D341Med (cell line): ENCODE data around the gene TMEM131L.
"Not testable (repeated sequence)": the region's sequence is repeated elsewhere in the genome, so short reads cannot be mapped to it uniquely, and the experiment has no call there.

ENCODE experiments used
- DNase-seq: peaks from one replicate; pipeline ENCODE4 v3.0.0; 2012; ENCODE audit warnings: low spot score

The TMEM131L gene

GRCh38 chr4:153546280-153546679 is 80.1 kb downstream of the TMEM131L start:
- no peak for DNase-seq

GRCh38 chr4:153547520-153547919 is 81.4 kb downstream of the TMEM131L start:
- DNase-seq = no peak

DNA sequence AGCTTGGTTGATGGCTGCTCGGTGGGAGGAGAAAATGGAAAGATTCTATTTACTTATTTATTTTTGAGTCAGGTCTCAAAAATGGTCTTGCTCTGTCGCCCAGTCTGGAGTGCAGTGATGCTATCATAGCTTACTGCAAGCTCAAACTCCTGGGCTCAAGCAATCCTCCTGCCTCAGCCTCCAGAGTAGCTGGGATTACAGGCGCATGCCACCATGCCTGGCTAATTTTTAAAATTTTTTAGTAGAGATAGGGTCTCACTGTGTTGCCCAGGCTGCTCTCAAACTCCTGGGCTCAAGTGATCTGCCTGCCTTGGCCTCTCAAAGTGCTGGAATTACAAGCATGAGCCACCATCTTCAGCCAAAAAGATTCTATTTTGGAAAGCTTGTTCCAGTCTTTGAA is 82.7 kb downstream of the TMEM131L start:
- not testable (repeated sequence) for DNase-seq

GRCh38 chr4:153549405-153549804 is 83.2 kb downstream of the TMEM131L start:
- no peak for DNase-seq

GRCh38 chr4:153553155-153553818 is 87.1 kb downstream of the TMEM131L start:
- no peak for DNase-seq

DNA sequence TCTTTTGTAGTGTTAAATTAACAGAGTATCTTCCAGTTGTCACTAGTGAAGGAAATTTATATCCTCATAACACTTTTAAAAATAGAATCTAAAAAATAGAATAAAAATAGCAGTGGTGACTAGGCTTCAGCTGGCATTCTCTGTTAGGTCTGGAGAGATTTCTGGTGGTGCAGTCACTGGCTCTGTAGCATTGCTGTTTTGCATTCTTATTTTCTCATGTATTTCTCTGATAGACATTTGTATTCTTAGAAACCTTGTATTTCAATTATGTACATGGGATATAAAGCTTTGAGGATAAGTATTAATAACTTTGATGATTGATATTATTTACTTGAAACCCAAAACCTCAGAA is 87.6 kb downstream of the TMEM131L start:
- DNase-seq = no peak

DNA sequence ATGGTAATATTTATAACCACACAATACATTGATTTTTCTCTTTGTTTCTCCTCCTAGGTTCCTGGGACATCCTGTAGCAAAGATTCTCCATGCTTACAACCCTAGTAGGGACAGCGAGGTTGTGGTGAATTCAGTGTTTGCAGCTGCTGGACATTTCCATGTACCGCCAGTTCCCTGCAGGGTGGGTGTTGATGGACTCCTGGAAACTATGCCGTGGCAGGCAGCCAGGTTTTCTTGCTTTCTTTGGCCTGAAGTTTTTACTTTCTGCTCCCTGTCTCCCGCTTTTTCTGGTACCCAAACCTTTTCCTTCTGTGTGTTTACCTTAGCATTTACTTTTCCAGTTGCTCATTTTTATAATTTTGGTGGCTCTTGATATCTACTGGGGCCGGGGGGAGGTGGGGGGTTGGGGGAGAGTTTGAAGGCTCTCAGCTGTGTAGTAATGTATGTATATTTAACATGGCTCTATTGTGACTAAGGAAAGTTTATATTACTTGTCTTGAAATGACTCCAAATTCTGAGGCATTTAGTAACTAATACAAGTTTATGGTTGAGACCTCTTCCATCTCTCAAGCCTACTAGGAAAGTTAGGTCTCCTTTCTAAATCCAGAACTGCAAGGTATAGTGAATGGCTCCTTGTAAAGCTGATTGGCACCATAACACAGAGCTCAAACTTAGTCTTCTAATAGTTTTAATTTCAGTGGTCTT is 89.7 kb downstream of the TMEM131L start:
- no peak for DNase-seq

- no peak for DNase-seq
These were observed 90.3 kb downstream of the TMEM131L start for GRCh38 chr4:153556435-153556815.

DNA sequence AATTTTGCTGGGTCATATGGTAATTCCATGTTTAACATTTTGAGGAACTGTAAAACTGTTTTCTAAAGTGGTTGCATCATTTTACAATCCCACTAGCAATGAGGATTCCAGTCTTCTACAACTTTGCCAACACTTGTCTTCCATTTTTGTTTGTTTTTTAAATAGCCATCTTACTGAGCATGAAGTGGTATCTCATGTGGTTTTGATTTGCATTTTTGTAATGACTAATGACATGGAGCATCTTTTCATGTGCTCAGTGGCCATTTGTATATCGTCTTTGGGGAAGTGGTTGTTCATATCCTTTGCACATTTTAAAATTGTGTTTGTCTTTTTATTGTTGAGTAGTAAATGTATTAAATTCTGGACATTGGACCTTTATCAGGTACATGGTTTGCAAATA is 94.7 kb downstream of the TMEM131L start:
- no peak for DNase-seq

- peak; percentile 45 for DNase-seq
These were observed 98.7 kb downstream of the TMEM131L start for GRCh38 chr4:153564630-153565525.

DNA sequence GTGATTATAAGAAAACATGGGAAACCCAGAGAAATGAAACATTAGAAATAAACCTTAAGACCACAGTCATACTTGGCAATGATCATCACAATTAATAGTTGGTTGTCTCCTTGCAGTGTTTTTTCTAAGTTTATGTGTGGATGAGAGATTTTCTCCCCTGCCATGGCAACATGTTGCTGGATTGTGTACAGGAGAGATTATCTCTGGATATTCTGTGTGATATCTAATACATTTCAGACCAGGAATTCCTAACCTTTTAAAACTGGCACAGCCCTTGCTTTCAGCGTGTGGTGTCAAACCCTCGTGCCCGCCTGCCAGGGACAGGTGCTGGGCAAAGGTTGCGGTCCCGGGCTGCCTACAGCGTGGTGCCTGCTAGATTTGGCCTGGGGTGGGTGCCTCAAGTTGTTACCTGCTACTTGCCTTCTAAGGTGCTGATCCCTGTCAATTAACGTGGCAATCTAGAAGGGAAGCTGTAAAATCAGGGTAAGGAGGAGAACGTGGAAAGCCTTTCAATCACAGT is 100.5 kb downstream of the TMEM131L start:
- DNase-seq = no peak

DNA sequence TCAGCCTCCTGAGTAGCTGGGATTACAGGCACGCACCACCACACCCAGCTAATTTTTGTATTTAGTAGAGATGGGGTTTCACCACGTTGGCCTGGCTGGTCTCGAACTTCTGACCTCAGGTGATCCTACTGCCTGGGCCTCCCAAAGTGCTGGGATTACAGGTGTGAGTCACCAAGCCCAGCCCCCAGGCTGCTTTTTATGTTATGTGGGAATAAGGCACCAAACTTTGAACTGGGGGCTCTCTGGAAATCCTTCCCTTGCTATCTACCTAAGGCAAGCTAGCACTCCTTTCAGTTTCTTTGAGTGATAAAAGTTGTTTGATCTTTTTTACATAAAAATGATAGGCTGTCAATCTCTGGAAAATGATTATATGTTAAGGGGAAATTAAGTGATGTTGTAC is 101.5 kb downstream of the TMEM131L start:
- DNase-seq = not testable (repeated sequence)

GRCh38 chr4:153570228-153570973 is 104.2 kb downstream of the TMEM131L start:
- DNase-seq = no peak

- DNase-seq = no peak
These were observed 104.9 kb downstream of the TMEM131L start for GRCh38 chr4:153571006-153571545.

- no peak for DNase-seq
These were observed 106.4 kb downstream of the TMEM131L start for GRCh38 chr4:153572609-153573008.

GRCh38 chr4:153573221-153573620 is 107.1 kb downstream of the TMEM131L start:
- no peak for DNase-seq

GRCh38 chr4:153573881-153574802 is 108.0 kb downstream of the TMEM131L start:
- DNase-seq = peak; percentile 62

DNA sequence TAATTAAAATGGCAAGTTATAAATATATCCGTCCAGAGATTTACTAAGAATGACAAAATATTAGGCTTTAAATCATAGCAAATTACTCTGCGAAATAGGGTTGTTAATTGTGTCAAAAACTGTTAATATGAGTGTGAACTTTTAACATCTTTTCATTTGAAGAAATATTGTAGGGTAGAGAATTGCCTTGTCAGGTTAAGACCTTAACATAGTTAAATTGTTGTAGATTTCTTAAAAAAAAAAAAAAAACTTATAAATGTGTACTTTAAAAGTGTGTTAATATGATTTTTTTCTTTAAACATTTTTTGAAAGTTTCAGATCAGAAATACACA is 110.2 kb downstream of the TMEM131L start:
- no peak for DNase-seq

GRCh38 chr4:153577053-153577452 is 110.9 kb downstream of the TMEM131L start:
- no peak for DNase-seq

GRCh38 chr4:153579410-153579809 is 113.2 kb downstream of the TMEM131L start:
- no peak for DNase-seq

GRCh38 chr4:153579872-153580271 is 113.7 kb downstream of the TMEM131L start:
- no peak for DNase-seq
